ENCODE measurements around the gene TSPO. TPM values are rescaled to one million over a fixed set of nuclear protein-coding genes. Genes with fewer than 3 reads are reported as not detected.

Gene TSPO
- total and polyA plus RNA-seq, 2 donors from 2014 or later: 134 to 173 TPM

GRCh38 chr22:43166132-43166930 lies 15.0 kb downstream of the TSPO start:
- FAIRE-seq (no peak), DNase-seq (no peak)
- H3K9ac ChIP-seq (ENCODE audit: low read length in 3 of 3): no peak overlapping the region
- intact Hi-C loops (cut with DNase I): no loop called here
- TF ChIP-seq CTCF (IDR thresholded peaks at IDR 0.05; ENCODE audit: borderline replicate concordance, extremely low read depth, insufficient read depth): no peak
- peaks cover 0 to 6% (median 0%) of the 10 kb centered on the region in 3 donors for H3K4me1 ChIP-seq (ENCODE audit: control insufficient read depth in 2 of 3, insufficient read depth in 2 of 3, low read depth in 1 of 3, low read length in 3 of 3)
- no peak overlapping the region for H3K27ac ChIP-seq (ENCODE audit: low read depth in 2 of 2, low read length in 2 of 2)
- H3K9me3 ChIP-seq (ENCODE audit: control insufficient read depth in 2 of 3, insufficient read depth in 1 of 3, low read length in 3 of 3): no peaks in the 10 kb centered on the region
- no peaks in the 10 kb centered on the region for H3K36me3 ChIP-seq (ENCODE audit: control insufficient read depth in 2 of 3, insufficient read depth in 3 of 3, low read length in 3 of 3)
- no peaks in the 10 kb centered on the region for H3K27me3 ChIP-seq (ENCODE audit: control insufficient read depth, insufficient read depth, low read length)
- no peak overlapping the region for H3K4me3 ChIP-seq (ENCODE audit: low read length in 3 of 3)

GRCh38 chr22:43167001-43167589 lies 15.7 kb downstream of the TSPO start:
- H3K4me3 ChIP-seq (ENCODE audit: low read length in 3 of 3): no peak overlapping the region
- no peak overlapping the region for H3K9ac ChIP-seq (ENCODE audit: low read length in 3 of 3)
- no peaks in the 10 kb centered on the region for H3K9me3 ChIP-seq (ENCODE audit: control insufficient read depth in 2 of 3, insufficient read depth in 1 of 3, low read length in 3 of 3)
- H3K27ac ChIP-seq (ENCODE audit: low read depth in 2 of 2, low read length in 2 of 2): no peak overlapping the region
- FAIRE-seq (no peak), DNase-seq (no peak)
- peaks cover 0 to 4% (median 2%) of the 10 kb centered on the region in 3 donors for H3K36me3 ChIP-seq (ENCODE audit: control insufficient read depth in 2 of 3, insufficient read depth in 3 of 3, low read length in 3 of 3)
- no peak for TF ChIP-seq CTCF (IDR thresholded peaks at IDR 0.05; ENCODE audit: borderline replicate concordance, extremely low read depth, insufficient read depth)
- no peaks in the 10 kb centered on the region for H3K27me3 ChIP-seq (ENCODE audit: control insufficient read depth, insufficient read depth, low read length)
- H3K4me1 ChIP-seq (ENCODE audit: control insufficient read depth in 2 of 3, insufficient read depth in 2 of 3, low read depth in 1 of 3, low read length in 3 of 3): peaks cover 0 to 6% (median 0%) of the 10 kb centered on the region in 3 donors
- intact Hi-C loops (cut with DNase I): no loop called here

GRCh38 chr22:43168471-43169309 lies 17.3 kb downstream of the TSPO start:
- FAIRE-seq (no peak), DNase-seq (no peak)
- Histone ChIP-seq H3K4me3 (ENCODE audit: low read length in 3 of 3) (no peak overlapping the region), H3K36me3 (ENCODE audit: control insufficient read depth in 2 of 3, insufficient read depth in 3 of 3, low read length in 3 of 3) (peaks cover 0 to 13% (median 4%) of the 10 kb centered on the region in 3 donors), H3K9ac (ENCODE audit: low read length in 3 of 3) (no peak overlapping the region), H3K27me3 (ENCODE audit: control insufficient read depth, insufficient read depth, low read length) (no peaks in the 10 kb centered on the region), H3K9me3 (ENCODE audit: control insufficient read depth in 2 of 3, insufficient read depth in 1 of 3, low read length in 3 of 3) (no peaks in the 10 kb centered on the region), H3K4me1 (ENCODE audit: control insufficient read depth in 2 of 3, insufficient read depth in 2 of 3, low read depth in 1 of 3, low read length in 3 of 3) (peaks cover 0 to 6% (median 0%) of the 10 kb centered on the region in 3 donors), H3K27ac (ENCODE audit: low read depth in 2 of 2, low read length in 2 of 2) (no peak overlapping the region)
- no peak for TF ChIP-seq CTCF (IDR thresholded peaks at IDR 0.05; ENCODE audit: borderline replicate concordance, extremely low read depth, insufficient read depth)
- intact Hi-C loops (cut with DNase I): no loop called here

Data from kidney (tissue), 14 donors.